ENCODE measurements around the gene DAZL.

GRCh38 chr3:16618721-16619120 is 13.5 kb upstream of the DAZL start:
- TF ChIP-seq CTCF (conservative IDR thresholded peaks at IDR 0.05) (no peak), EZH2 (IDR thresholded peaks at IDR 0.05; ENCODE audit: low read depth) (no peak)

Data from PC-9 (cell line).